ENCODE data around the gene ABCC12. TPM values are rescaled to one million over a fixed set of nuclear protein-coding genes. Genes with fewer than 3 reads are reported as not detected.
"Not testable (repeated sequence)": the region's sequence is repeated elsewhere in the genome, so short reads cannot be mapped to it uniquely, and the experiment has no call there.

Gene ABCC12
- total RNA-seq, 4 donors from 2014 or later: not detected

- H3K27ac ChIP-seq: no peak overlapping the region
- H3K27me3 ChIP-seq: no peaks in the 10 kb centered on the region
- no peak for TF ChIP-seq EP300 (IDR thresholded peaks at IDR 0.05)
- TF ChIP-seq CTCF (IDR thresholded peaks at IDR 0.05): no peak
- no peak for TF ChIP-seq POLR2A (IDR thresholded peaks at IDR 0.05)
- no peak for TF ChIP-seq POLR2AphosphoS5 (IDR thresholded peaks at IDR 0.05)
- H3K4me3 ChIP-seq: no peak overlapping the region
- H3K9me3 ChIP-seq: no peaks in the 10 kb centered on the region
- H3K36me3 ChIP-seq: no peaks in the 10 kb centered on the region
- WGBS: 80% methylated on average over 6 of the region's 6 CpGs
- DNase-seq (ENCODE audit: low spot score in 2 of 2): no peak
- H3K4me1 ChIP-seq: no peaks in the 10 kb centered on the region
Measured at GRCh38 chr16:48184681-48185080, 28.9 kb upstream of the ABCC12 start.

GRCh38 chr16:48182979-48183537, 27.3 kb upstream of the ABCC12 start:
- TF ChIP-seq CTCF (IDR thresholded peaks at IDR 0.05) (no peak), POLR2A (IDR thresholded peaks at IDR 0.05) (no peak), POLR2AphosphoS5 (IDR thresholded peaks at IDR 0.05) (no peak), EP300 (IDR thresholded peaks at IDR 0.05) (no peak)
- H3K27ac ChIP-seq: no peak overlapping the region
- H3K4me3 ChIP-seq: no peak overlapping the region
- H3K36me3 ChIP-seq: no peaks in the 10 kb centered on the region
- H3K27me3 ChIP-seq: no peaks in the 10 kb centered on the region
- 79% methylated on average over 8 of the region's 8 CpGs for WGBS
- H3K4me1 ChIP-seq: no peaks in the 10 kb centered on the region
- no peaks in the 10 kb centered on the region for H3K9me3 ChIP-seq
- DNase-seq (ENCODE audit: low spot score in 2 of 2): no peak

- not testable (repeated sequence) for H3K4me3 ChIP-seq; DNase-seq (ENCODE audit: low spot score in 2 of 2); H3K27ac ChIP-seq; H3K36me3 ChIP-seq; H3K27me3 ChIP-seq; H3K9me3 ChIP-seq; H3K4me1 ChIP-seq
- WGBS: 58% methylated on average over 12 of the region's 14 CpGs
Measured at GRCh38 chr16:48181746-48182520, 26.1 kb upstream of the ABCC12 start.

GRCh38 chr16:48180868-48181480, 25.2 kb upstream of the ABCC12 start:
- Histone ChIP-seq H3K36me3 (no peaks in the 10 kb centered on the region), H3K27ac (no peak overlapping the region), H3K9me3 (no peaks in the 10 kb centered on the region), H3K4me1 (no peaks in the 10 kb centered on the region), H3K27me3 (peaks cover 3% of the 10 kb centered on the region), H3K4me3 (no peak overlapping the region)
- TF ChIP-seq POLR2A (IDR thresholded peaks at IDR 0.05) (no peak), CTCF (IDR thresholded peaks at IDR 0.05) (no peak), EP300 (IDR thresholded peaks at IDR 0.05) (no peak), POLR2AphosphoS5 (IDR thresholded peaks at IDR 0.05) (no peak)
- no peak for DNase-seq (ENCODE audit: low spot score in 2 of 2)
- WGBS: 78% methylated on average over 8 of the region's 9 CpGs

GRCh38 chr16:48176635-48177408, 21.0 kb upstream of the ABCC12 start:
- DNase-seq (ENCODE audit: low spot score in 2 of 2): no peak
- Histone ChIP-seq H3K36me3 (no peaks in the 10 kb centered on the region), H3K4me3 (no peak overlapping the region), H3K27ac (no peak overlapping the region), H3K9me3 (no peaks in the 10 kb centered on the region), H3K4me1 (no peaks in the 10 kb centered on the region), H3K27me3 (peaks cover 8% of the 10 kb centered on the region)
- 90% methylated on average over 18 of the region's 20 CpGs for WGBS
- TF ChIP-seq POLR2AphosphoS5 (IDR thresholded peaks at IDR 0.05): no peak
- no peak for TF ChIP-seq CTCF (IDR thresholded peaks at IDR 0.05)
